Heart right ventricle (tissue), 16 donors: ENCODE data around the gene PERM1. TPM values are rescaled to one million over a fixed set of nuclear protein-coding genes. Genes with fewer than 3 reads are reported as not detected.

Source experiments
- ATAC-seq, 8 donors: fragments of 200-7000 bp; cut with Tn5 transposase; one replicate each; pipeline ENCODE4 v1.9.1; 2020; ENCODE audit warnings: mild to moderate bottlenecking in 8 of 8, moderate library complexity in 8 of 8, moderate number of reproducible peaks in 1 of 8
- DNase-seq, 2 donors: peaks; one replicate each; pipeline ENCODE4 v3.0.0-alpha.2; 2020
- H3K27ac ChIP-seq, 10 donors: fragments of 200-600 bp; sonication (generic) in 2 of 10; one replicate each; pipeline versions ENCODE4 v1.5.0 to v1.8.0; 2020 to 2022; ENCODE audit warnings: mild to moderate bottlenecking in 3 of 10
- H3K27me3 ChIP-seq, 7 donors: fragments of 200-600 bp; one replicate each; pipeline ENCODE4 v1.8.0; 2021 to 2022; ENCODE audit warnings: mild to moderate bottlenecking in 2 of 7
- H3K36me3 ChIP-seq, 9 donors: fragments of 200-600 bp; sonication (generic) in 1 of 9; one replicate each; pipeline versions ENCODE4 v1.5.0 to v1.8.0; 2020 to 2022; ENCODE audit warnings: mild to moderate bottlenecking in 2 of 9
- H3K4me1 ChIP-seq, 9 donors: fragments of 200-600 bp; sonication (generic) in 1 of 9; one replicate each; pipeline versions ENCODE4 v1.5.0 to v1.8.0; 2020 to 2022; ENCODE audit warnings: mild to moderate bottlenecking in 4 of 9
- H3K4me3 ChIP-seq, 10 donors: fragments of 200-600 bp; sonication (generic) in 2 of 10; one replicate each; pipeline versions ENCODE4 v1.5.0 to v1.8.0; 2020 to 2022; ENCODE audit warnings: mild to moderate bottlenecking in 7 of 10, moderate library complexity in 2 of 10
- H3K9me3 ChIP-seq, 11 donors: fragments of 200-600 bp in 10 of 11; sonication (generic) in 2 of 11; one replicate each; pipeline versions ENCODE4 v1.5.0 to v1.8.0; 2013 to 2022; ENCODE audit warnings: mild to moderate bottlenecking in 2 of 11, control low read depth in 1 of 11, moderate library complexity in 1 of 11
- WGBS, 2 donors: extraction: QIAGEN DNeasy Blood & Tissue Kit; methylation state at CpG; one replicate each; pipeline ENCODE4 v1.1.7; 2013; ENCODE audit warnings: inconsistent platforms in 1 of 2; 5-methylcytosine and 5-hydroxymethylcytosine counted together
- intact Hi-C, 10 donors: fragments of 100-400 bp; cut with DNase I; formaldehyde crosslinking; loops; one replicate each; pipeline versions ENCODE4 v1.11.1 to v1.14.2; 2022
- polyA plus RNA-seq, 2 donors: library from polyadenylated mRNA; stranded (reverse); fragments of 200-250 nt; gene quantifications; one replicate each; pipeline ENCODE4 v1.2.3, GENCODE V29; 2013
- total RNA-seq, 10 donors: library from RNA; stranded (reverse); fragmentation: NEBNext Ultra II Directional in 3 of 10; extraction: Animal tissue kit (Norgen Biotek cat#: 25700) in 3 of 10; gene quantifications; one replicate each; pipeline versions ENCODE4 v1.2.1 to v1.2.4, GENCODE V29; 2021 to 2023
- TF ChIP-seq, protein P1 (sequence below), 9 donors: fragments of 200-600 bp; sonication (generic) in 2 of 9; IDR thresholded peaks; one replicate each; pipeline versions ENCODE4 v1.5.0 to v1.8.0; 2021 to 2022; ENCODE audit warnings: antibody characterized with exemption in 9 of 9, mild to moderate bottlenecking in 5 of 9, moderate library complexity in 1 of 9
- donor health status: Arrhythmogenic right ventricular cardiomyopathy.
- donor health status: ischemic (EF 13 %, LVEDD 7.1; RV severe dilation, severe dysfunction).
- donor health status: healthy with polysubstance abuse.
- donor health status: DM: no; HTN: yes; CAD: no.
- donor health status: DM: no; HTN: no; CAD: no.
- donor health status: ischemic (EF 25% LVEDD 6.9; RV normal size, moderate dysfunction).
- donor health status: ischemic (EF 25% LVEDD 5.7; RV mildly dilated, moderate dysfunction).
- donor health status: healthy.
- donor health status: DM: yes; HTN: yes; CAD: no.
- donor health status: Ischemic cardiomyopathy.
- donor health status: ischemic (EF 35%, LVEDD 5.7; RV mildly dilated, moderate dysfunction).
- donor health status: nonischemic (EF 11% LVEDD 7.7; RV severe dilation, severe dysfunction).
- donor health status: DM: yes; HTN: yes; CAD: no.
- donor health status: PGD.
- donor health status: ischemic (EF 29% LVEDD 5.4; RV normal size, mild dysfunction).
- donor health status: nonischemic (EF 23%, LVEDD 6.1; RV moderate dilation, normal function).

Gene PERM1
- total and polyA plus RNA-seq, 12 donors, result 55.1 to 513 (median 122) TPM

DNA sequence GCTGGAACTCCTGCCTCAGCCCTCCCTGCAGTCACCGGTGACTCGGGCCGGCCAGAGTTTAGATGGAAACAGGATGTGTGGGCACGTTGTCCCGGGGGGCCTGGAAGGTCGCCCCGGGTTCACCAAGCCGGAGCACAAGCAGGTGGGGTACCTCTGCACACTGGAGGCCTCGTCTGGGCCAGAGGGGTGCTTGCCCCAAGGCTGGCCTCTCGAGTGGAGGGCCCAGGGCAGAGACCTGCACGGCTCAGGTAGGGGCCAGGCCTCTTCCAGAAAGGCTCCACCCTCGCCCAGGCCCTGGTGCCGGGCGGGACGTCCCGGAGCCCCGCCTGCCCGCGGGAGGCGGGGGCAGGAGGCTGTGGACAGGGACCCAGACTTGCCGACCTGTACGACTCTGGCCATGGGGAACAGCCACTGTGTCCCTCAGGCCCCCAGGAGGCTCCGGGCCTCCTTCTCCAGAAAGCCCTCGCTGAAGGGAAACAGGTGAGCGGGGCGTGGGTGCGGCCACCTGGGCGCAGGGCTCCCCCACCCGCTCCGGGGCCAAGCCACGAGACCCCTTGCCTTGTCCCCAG, 15.7 kb downstream of the PERM1 start, which contains the start of gene PLEKHN1:
Gene PLEKHN1 (plus strand): TSS at position 348 of the 569 bp plus-strand sequence. CDS start 50 bp downstream, at position 398.
- Histone ChIP-seq H3K27me3 (peaks cover 9 to 39% (median 25%) of the 10 kb centered on the region in 7 donors), H3K9me3 (no peaks in the 10 kb centered on the region), H3K27ac (peak within 1 kb of the TSS in 6 of 10 donors; percentile 5 to 71 (median 30)), H3K36me3 (peaks cover 0 to 12% (median 0%) of the 10 kb centered on the region in 9 donors), H3K4me1 (peaks cover 3 to 21% (median 15%) of the 10 kb centered on the region in 9 donors), H3K4me3 (peak within 1 kb of the TSS; percentile 39 to 76 (median 60))
- TF ChIP-seq, protein P1, sequence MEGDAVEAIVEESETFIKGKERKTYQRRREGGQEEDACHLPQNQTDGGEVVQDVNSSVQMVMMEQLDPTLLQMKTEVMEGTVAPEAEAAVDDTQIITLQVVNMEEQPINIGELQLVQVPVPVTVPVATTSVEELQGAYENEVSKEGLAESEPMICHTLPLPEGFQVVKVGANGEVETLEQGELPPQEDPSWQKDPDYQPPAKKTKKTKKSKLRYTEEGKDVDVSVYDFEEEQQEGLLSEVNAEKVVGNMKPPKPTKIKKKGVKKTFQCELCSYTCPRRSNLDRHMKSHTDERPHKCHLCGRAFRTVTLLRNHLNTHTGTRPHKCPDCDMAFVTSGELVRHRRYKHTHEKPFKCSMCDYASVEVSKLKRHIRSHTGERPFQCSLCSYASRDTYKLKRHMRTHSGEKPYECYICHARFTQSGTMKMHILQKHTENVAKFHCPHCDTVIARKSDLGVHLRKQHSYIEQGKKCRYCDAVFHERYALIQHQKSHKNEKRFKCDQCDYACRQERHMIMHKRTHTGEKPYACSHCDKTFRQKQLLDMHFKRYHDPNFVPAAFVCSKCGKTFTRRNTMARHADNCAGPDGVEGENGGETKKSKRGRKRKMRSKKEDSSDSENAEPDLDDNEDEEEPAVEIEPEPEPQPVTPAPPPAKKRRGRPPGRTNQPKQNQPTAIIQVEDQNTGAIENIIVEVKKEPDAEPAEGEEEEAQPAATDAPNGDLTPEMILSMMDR (IDR thresholded peaks at IDR 0.05), result no peak
- DNase-seq (no peak), ATAC-seq (peak in 4 of 8 donors; percentile 1 to 29 (median 10))
- 12 to 14% methylated on average over 29 to 31 of the region's 31 CpGs for WGBS, 2 donors
- intact Hi-C loops, result no loop called here

DNA sequence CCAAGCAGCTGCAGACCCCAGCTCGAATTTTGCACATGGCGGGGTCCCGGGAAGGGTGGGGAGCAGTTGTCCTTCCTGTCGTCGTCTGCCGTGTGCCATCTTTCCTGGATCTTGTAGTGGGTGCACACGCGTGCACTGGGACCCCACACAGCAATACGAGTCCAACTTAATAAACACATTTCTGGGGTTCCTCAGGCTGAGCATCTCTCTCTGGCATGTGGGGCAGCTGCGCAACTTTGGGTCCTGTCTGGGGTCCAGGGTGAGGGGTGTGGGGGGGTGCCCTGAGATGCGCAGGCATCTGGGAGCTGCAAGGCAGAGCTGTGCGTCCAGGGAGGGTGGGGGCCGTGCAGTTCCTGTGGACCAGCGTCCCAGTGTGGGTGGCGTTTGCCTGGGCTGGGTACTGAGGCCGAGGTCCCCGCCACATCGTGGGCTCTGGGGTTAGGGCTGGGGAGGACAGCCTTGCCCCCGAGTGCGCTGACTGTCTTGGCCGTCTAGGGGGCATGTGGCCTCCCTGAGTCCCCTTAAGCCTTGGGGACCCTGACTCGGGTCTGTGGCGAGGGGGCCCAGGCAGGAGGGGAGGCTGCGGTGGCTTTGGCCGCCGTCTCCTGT, 16.3 kb downstream of the PERM1 start:
- H3K9me3 ChIP-seq, result no peaks in the 10 kb centered on the region
- H3K4me1 ChIP-seq, result peaks cover 3 to 22% (median 15%) of the 10 kb centered on the region in 9 donors
- intact Hi-C loops, result no loop called here
- H3K27me3 ChIP-seq, result peaks cover 3 to 33% (median 20%) of the 10 kb centered on the region in 7 donors
- H3K36me3 ChIP-seq, result peaks cover 0 to 12% (median 0%) of the 10 kb centered on the region in 9 donors
- H3K27ac ChIP-seq, result no peak overlapping the region
- no peak for ATAC-seq
- DNase-seq, result no peak
- WGBS, 2 donors, result 85% methylated on average over 26 of the region's 26 CpGs
- H3K4me3 ChIP-seq, result peak overlapping the region in 2 of 10 donors; percentile 56 to 57
- TF ChIP-seq, protein P1 (IDR thresholded peaks at IDR 0.05), result no peak

DNA sequence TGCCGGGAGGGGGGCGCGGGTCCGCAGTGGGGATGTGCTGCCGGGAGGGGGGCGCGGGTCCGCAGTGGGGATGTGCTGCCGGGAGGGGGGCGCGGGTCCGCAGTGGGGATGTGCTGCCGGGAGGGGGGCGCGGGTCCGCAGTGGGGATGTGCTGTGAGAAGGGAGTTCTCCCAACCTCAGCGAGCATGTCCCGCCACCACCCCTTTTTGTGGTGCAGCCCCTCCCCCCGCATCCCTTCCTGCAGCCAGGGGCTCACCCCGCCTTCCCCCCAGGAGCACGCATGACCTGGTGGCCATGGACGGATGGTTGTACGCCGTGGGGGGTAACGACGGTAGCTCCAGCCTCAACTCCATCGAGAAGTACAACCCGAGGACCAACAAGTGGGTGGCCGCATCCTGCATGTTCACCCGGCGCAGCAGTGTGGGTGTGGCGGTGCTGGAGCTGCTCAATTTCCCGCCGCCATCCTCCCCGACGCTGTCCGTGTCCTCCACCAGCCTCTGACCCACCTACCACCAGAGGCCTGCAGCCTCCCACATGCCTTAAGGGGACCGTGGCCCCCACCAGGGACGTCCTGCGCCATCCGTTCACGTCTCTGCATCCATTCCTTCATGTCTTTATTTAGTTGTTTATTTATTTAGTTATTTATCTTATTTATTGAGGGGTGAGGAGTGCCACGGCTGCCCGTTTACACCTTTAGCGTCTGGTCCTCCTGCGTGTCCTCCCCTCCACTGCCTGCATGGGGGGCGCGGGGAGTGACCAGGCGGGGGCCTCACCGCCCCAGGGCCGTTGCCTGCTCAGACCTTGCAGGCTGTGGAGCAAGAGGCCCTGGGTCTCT, 17.0 kb downstream of the PERM1 start:
- Histone ChIP-seq H3K27me3 (peaks cover 0 to 26% (median 13%) of the 10 kb centered on the region in 7 donors), H3K27ac (no peak overlapping the region), H3K36me3 (peaks cover 0 to 12% (median 0%) of the 10 kb centered on the region in 9 donors), H3K9me3 (no peaks in the 10 kb centered on the region), H3K4me1 (peaks cover 3 to 23% (median 16%) of the 10 kb centered on the region in 9 donors), H3K4me3 (no peak overlapping the region)
- ATAC-seq (no peak), DNase-seq (no peak)
- TF ChIP-seq, protein P1 (IDR thresholded peaks at IDR 0.05), result no peak
- intact Hi-C loops, result loop anchor here in 1 of 10 donors (5.0 kb wide), 1 partner anchor 58 kb away; no protein-coding TSS in a partner anchor
- 91 to 96% methylated on average over 35 to 39 of the region's 51 CpGs for WGBS, 2 donors
